Measurements from ENCODE around the gene DCTN3.
A peak's percentile ranks its signal among the peaks of the same experiment; 100 is the strongest.

The DCTN3 gene

DNA sequence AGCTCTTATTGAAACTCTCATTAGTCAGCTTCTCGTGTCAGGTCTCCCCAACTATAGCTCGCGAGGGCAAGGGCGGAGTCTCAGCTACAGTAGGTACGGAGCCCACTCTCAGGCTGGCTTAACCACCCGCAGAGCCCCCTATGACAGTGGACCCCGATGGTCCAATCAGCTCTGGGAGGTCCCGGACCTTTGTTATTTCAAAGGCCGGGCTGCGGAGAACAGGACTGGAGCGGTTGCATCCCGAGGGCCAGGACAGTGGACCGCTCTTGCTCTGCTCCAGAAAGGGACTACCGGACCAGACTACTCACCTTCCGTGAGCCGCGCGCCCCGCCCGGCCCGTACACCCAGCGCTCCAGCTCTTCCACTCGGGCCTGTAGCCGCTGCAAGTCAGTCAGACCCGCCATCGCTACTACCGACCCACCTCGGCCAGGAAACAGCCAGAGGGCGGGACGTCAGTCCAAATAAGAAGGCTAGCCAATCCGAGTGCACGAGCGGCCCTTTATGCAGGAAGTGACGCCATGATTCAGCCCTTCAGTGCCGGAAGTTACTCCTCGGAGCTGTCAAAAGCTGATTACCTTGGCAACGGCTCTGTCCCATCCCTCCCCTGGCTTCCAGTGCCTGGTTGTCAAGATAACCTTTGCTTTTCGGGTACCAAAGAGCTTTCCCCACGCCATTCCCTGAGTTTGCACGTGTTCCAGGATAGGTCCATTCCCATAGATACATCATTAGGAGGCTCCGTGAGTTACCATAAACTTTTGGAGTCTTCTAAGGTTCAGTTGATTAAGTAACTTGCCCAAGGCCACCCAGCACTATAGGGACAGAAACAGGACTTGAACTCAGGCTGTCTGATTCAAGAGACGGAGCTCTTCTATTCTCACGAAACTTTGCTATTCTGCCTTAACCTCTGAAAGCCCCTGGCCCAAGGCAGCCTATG is at the start of gene DCTN3:
DCTN3 (minus strand) TSS at position 435 of the 934 bp plus-strand sequence; CDS start at position 404, 31 bp downstream.
- DNase-seq, result peak; percentile 95

DNA sequence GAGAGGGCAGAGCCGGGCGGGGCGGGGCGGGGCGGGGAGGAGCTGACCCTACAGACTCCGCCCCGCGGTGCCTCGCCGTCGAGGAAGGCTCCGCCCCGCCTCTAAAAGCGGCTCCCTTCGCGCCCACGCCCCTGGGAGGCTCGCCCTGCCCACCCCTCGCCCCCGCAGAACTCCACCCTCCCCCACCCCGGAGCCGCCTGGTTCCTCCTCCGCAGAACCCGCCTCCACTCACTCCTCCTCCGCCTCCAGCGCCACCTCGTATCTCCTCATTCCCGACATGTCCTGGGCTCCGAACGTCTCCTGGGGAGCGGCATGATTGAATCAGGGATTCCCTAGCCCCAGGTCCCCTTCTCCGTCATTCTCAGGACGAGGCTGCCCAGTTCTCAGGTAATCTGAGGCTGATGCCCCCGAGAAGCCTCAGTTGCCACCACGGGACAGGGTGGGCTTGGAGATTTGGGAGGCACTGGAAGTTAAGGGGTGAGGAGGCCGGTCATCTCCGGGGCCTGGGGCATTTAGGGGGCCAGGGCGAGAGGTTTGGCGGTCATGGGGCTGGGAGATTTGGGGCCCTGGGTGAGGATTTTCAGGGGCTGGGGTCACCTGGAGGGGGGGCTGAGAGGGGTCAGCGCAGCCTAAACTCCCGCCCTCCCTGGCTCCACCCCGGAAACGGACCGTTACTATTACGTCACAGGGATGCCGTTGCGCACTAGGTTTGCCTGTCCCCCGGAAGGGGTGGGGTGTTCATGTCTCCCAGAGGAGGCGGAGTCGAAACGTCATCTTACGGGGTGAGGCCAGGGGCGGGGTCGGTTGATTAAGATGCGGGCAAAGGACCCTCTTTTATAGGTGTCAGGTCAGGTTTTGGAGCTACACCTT is 45.3 kb upstream of the DCTN3 start:
- DNase-seq, result peak; percentile 90

DNA sequence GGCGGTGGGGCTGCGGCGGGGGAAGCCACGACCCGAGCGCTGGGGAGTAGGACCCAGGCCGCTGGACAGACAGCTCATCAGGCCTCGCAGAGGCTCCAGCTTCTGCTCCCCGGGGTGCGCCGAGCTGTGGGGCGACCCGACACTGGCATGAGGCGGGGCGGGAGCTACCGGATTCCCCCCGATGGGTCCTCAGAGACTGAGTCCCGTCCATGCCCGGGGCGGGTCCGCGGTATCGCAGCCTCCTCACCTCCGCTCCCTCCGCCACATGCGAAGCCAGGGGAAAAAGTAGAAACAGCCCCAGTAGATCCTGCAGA is 44.7 kb upstream of the DCTN3 start:
- DNase-seq, result no peak

DNA sequence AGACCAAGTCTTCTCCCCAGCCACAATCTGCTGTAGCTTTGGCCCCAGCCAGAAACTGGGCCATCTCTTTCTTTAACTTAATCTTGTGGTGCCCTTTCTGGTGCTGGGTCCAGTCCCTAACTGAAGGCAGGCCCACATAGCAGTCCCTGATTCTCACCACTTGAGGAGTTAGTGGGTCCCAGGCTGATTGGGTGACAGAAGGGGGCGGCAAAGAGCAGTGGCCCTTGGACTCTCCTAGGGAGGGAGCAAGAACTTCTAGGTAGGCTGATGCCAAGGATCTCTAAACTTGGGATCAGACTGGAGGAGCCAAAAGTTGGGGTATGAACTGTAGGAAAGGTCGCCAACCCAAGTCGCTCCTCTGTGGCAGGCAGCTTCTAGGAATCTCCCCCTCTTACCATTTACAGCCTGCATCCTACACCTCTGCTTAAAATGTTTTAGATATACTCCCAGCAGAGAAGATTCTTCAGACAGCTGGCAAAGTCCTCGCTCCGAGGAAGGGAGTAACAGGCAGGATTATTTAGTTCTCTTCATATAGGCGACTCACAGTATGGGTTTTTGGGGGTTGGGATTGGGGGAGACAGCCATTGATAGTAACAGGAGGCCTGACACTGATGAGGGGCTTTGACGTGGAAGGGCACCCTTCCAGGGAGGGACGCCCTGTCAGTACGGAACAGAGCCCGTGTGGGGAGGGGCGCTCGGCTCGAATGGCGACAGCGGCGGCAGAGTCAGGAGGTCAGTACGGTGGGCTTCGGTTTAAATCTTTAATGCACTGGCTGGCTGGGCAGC is 44.2 kb upstream of the DCTN3 start:
- peak; percentile 85 for DNase-seq

DNA sequence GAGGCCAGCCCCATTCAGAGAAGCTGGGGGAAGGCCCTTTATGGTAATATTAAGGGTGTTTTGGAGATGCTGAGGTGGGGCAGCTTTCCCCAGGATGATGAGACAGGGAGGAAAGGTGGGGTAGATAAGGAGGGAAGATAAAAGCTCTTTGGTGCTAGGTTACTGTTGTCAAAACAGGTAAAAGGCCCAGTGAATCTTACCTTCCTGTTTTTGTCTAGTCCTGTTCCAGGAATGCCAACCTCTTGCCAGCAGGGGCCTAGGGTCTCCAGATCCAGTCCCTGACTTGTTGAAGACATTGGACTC is 43.0 kb upstream of the DCTN3 start:
- DNase-seq, result peak; percentile 92

DNA sequence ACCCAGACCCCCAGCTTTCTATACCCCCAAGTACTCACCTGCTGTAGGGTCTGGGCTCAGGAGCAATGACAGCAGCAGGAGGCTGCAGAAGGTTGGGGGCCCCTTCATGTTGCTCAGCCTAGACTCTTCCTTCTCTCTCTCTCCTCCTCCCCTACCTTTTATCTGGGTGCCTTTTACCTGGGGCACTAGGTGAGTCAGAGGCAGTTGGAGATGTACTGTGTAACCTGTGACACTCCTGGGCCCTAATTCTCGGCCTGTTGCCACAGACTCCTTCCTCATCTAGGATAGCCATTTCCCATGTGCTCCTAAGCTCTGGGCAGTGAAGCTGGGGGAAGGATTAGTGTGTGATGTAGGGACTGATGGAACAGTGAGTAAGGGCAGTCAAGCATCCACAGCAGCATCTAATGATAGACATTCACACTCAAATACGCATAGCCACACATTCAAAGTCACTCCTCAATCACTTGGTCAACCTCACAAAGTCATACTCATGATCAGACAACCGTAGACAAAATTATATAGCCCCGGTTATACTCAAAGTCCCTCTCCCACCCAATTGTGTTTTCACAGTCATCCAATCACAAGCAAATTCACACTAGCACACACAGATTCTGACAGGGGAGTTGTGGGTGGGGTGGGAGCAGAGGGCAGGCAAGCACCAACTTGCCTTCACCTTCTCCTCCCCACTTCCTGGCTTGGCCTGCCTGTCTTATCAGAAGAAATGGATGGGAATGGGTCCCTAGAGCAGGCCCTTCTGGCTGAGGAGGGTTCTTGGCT is 42.4 kb upstream of the DCTN3 start, which contains the start of gene CCL27:
CCL27 (minus strand) TSS at position 132 of the 777 bp plus-strand sequence; CDS start at position 108, 24 bp downstream.
- DNase-seq, result peak; percentile 74

DNA sequence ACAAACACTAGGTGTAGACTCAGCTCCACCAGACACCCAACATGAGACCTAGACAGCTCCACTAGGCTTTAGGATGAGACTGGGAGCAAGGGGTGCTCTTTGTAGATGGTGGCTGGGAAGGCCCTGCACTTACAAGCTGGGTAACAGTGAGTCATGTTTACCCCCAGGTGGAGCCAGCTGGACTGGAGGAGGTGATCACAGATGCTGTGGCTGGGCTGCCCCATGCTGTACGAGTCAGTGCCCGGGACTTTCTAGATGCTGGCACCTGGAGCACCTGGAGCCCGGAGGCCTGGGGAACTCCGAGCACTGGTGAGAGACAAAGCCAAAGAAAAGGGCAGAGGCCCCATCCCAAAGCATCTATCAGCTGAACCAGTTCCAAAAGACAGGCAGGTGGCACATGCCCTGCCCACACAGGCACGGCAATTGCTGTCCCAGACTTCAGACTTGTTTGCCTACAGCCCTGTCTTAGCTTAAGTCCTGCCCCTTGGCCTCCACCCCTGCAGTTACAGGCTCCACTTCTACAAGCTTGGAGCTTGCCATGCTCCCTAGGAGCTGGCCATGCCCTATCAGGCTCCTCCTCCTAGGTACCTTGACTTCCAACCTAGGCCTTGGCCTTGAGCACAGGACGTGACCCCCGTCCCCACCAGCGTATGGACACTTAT is 39.4 kb upstream of the DCTN3 start:
- peak; percentile 24 for DNase-seq

DNA sequence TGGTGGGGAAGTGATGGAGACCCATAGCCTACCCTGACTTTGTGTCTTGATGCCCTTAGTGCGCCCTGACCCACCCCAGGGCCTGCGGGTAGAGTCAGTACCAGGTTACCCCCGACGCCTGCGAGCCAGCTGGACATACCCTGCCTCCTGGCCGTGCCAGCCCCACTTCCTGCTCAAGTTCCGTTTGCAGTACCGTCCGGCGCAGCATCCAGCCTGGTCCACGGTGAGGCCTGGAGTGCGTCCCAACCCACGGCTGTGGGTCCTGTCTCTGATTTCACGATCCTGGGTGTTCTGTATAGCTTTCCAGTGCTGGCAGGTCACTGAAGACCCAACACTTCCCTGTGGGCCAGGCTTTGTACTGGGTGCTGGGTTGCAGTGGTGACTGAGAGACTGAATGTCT is 38.2 kb upstream of the DCTN3 start:
- DNase-seq, result no peak

DNA sequence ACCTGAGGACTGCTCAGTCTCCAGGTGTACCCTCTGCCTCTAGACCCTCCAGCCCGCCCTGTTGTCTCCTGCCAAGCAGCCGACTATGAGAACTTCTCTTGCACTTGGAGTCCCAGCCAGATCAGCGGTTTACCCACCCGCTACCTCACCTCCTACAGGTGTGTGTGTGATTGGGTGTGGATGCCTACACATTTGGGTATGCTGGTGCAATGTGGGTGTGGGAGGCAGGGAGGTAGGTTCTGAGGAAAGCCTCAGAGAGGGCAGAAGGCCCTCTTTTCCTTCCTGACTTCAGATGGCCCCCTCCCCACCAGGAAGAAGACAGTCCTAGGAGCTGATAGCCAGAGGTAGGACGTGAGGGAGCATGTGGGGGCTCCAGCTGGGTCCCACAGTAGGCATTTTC is 36.7 kb upstream of the DCTN3 start:
- DNase-seq, result no peak

DNA sequence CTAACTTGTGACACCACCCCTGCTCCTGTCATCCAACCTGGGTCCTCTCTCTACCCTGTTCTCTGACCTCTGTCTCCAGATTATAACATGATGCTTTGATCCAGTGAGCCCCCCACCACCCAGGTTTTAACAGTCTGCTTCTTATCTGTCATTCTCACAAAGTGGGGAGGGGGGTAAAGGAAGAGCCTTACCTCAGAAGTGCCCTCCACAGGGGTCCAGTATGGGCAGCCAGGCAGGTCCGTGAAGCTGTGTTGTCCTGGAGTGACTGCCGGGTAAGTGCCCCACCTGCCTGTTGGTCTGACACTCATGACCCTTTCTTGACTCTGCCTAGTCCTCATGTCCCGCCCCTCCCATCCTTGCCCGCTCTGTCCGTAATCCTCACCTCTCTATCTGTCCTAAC is 35.1 kb upstream of the DCTN3 start:
- no peak for DNase-seq

DNA sequence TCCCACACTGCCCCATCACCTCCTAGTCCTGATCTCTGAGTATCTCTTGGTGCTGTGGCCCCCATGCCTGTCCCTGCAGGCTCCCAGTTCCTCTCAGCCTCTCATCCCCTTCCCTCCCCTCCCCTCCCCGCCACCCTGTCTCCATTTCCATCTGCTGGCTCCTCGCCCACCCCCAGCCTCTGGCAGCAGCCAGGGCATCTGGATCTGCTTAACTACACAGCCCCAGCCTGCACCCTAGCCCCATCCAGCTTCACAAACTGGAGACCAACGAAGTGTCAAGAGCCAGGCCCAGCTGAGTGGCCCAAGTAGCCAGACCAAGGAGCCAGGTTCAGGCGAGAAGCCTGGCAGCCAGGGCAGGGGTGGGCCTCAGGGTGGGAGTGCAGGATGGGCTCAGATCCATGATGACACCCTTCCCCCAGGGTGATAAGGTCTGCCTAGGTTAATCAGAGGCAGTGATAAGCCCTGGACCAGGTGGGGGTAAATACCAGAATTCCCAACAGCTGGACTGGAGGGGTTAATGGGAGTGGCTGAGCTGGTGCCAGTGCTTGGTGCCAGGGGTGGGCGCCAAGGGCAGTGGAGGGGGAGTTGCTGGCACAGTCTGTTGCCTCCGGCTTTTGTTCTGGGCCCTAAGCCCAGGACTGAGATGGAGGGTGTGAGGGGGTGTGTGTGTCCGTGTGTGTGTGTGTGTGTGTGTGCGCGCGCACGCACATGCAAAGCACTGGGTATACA is 34.2 kb upstream of the DCTN3 start:
- no peak for DNase-seq

DNA sequence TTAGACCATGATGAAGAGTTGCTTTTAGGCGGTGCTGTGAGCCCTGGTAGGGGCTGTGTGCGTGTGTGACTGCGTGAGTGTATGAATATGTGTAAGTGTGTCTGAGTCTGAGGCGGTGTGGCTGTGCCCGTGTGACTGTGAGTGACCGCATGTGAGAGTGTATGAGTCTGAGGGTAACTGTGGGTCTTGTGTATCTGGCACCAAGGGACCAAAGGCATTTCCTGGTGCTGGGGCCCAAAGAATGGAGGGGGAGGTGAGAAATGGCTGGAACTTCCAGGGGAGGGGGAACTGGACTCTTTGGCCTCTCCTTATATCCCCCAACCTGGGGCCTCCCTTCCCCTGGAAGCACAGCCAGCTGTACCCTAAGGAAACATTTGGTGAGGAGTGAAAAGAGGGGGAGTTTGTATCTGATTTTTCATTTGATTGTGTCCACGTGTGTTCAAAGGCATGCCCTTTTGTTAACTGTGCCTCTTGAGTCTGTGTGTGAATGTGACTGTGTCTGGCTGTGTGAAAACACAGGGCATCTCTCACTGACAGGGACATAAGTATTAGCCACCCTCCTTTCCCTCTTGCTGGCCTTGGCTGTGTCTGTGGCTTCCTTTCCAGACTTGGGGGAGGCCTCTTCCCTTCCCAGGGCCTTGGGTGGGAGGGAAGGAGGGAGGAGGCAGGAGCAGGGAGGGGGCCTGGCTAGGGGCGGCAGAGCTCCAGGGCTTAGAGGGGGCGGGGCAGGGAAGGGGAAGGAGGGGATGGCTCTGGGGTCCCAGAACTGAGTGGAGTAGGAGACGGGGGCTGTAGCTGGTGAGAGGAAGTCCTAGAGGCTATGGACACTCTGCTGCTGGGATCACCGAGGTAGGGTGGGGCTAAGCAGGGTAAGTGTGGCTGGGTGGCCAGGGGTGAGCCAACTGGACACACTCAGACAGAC is 33.1 kb upstream of the DCTN3 start:
- DNase-seq, result no peak

DNA sequence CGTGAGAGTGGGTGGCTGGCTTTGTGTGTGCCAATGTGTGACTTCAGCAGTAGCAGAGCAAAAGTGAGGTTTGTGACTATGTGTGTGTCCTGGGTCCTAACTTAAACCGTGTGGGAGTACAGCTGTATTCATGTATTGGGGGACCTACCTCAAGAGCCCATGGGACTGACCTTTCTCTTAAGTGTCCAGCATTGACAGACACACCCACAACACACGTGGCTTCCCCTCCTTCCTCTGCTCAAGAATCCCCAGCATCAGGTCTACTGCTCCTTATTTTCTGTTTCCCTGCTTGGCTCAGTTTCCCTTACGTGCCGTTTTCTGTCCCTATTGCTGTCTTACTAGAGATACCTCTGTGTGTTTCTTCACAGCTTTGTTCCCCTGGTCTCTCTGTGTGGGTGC is 32.3 kb upstream of the DCTN3 start:
- no peak for DNase-seq

DNA sequence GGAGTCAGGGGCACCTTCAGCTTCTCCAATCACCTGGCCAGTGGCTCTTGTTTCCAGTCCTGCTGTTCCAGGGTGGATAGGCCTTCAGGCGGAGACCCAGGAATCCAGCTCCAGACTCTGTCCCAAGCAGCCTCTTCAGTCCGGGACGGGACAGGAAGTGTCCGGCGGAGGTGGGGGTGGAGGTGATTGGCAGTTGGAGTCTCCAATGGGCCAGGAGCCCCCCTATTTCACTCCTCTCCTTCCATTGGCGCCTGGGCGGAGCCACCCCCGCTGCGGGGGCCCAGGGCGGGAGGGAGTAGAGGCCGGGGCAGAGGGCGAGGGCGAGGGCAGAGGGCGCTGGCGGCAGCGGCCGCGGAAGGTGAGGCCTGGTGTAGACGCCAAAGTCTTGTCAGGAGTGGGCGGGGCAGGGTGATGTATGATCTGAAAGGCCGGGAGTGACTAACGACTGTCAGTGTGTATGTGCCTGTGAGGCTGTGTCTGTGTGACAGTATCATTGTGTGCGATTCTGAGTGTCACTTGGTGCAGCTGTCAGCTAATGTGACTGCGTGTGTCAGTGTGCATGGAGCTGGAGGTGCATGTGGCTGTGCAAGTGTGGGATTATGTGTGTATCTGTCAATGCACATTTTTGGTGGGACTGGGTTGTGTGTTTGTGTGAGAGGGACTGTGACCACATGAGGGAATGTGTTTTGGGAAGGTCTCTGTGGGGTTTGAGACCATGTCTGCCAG is 31.7 kb upstream of the DCTN3 start, which contains the start of gene IL11RA:
IL11RA (plus strand) TSS at position 310 of the 726 bp plus-strand sequence. CDS start 3,033 bp downstream, outside the sequence.
- DNase-seq, result peak; percentile 71

DNA sequence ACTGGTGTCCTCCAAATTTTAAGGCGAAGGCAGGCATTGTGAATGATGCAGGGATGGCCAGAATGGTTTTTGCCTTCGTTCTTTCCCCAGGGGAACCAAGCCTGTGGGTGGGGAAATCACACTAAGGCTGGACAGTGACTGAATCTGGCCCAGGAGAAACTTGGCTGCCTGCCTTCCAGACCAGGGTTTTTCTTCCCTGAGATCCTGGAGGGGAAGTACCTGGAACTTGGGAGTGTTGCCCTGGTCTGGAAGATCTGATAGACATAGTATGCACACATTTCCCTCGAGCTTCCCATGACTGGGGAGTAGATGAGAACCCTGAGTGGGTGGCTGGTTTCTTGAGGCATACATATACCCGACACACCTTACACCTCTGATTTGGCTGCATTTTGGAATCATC is 31.0 kb upstream of the DCTN3 start:
- no peak for DNase-seq

DNA sequence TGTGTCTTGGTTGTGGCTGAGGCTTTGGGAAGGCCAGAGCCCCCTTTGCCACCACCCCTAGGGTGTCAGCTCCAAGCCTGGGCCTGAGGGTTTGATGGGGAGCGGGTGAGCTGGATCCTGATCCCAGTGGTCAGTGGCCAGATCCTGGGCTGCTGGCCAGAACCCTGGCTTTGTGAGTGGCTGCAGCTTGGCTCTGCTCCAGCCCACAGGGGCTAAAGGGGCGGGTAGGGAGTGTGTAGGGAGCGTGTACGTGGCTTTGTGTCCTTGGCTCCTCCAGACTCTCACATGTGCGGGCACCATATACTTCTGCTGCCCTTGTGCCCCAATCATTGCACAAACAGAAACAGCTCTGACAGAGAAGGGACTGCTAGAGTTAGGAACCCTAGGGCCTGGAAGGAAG is 30.5 kb upstream of the DCTN3 start:
- DNase-seq, result no peak

DNA sequence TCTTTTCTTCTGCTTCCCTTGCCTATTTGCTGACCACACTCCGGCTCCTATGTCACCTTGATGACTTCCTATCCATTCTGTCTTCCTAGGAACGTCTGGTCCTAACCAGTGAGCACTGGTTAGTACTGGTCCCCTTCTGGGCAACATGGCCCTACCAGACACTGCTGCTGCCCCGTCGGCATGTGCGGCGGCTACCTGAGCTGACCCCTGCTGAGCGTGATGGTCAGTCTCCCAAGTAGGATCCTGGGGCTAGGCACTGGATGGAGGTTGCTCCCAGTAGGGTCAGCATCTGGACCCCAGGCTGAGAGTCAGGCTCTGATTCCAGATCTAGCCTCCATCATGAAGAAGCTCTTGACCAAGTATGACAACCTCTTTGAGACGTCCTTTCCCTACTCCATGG is 28.4 kb upstream of the DCTN3 start:
- no peak for DNase-seq

DNA sequence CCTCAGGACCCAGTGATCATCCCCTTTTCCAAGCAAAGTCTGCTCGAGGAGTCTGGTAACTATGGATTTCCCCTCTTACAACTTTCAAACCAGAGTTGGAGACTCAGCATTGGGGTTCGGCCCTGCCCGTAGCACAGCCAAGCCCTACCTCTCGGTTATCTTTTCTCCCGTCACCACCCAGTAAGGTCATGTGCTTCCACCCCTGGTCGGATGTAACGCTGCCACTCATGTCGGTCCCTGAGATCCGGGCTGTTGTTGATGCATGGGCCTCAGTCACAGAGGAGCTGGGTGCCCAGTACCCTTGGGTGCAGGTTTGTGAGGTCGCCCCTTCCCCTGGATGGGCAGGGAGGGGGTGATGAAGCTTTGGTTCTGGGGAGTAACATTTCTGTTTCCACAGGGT is 27.4 kb upstream of the DCTN3 start:
- DNase-seq, result peak; percentile 19

DNA sequence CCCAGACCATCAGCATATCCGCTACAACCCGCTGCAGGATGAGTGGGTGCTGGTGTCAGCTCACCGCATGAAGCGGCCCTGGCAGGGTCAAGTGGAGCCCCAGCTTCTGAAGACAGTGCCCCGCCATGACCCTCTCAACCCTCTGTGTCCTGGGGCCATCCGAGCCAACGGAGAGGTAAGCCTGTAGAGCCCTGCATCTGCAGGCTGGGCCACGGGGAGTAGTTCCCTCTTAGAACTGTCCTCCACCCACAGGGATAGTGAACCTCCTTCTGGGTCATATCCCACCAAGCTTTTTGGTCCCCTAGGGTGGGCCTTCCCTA is 26.7 kb upstream of the DCTN3 start:
- DNase-seq, result no peak
